HEK293T (cell line): ENCODE data around the gene FNBP1L.

Experiments used
- CTCF ChIA-PET: fragments of 350-600 bp; formaldehyde crosslinking; extraction: SDS; loops from one replicate; lab custom pipeline; 2021; ENCODE audit warnings: antibody characterized with exemption, inconsistent platforms; lab: Yijun Ruan, JAX
- POLR2A ChIA-PET: fragments of 350-600 bp; formaldehyde crosslinking; extraction: SDS; loops from one replicate; lab custom pipeline; 2020; ENCODE audit warnings: antibody characterized with exemption, inconsistent platforms; lab: Yijun Ruan, JAX
- DNase-seq: peaks from one replicate; pipeline ENCODE4 v3.0.0; 2012; ENCODE audit warnings: mixed read lengths; ENCODE audit errors: extremely low spot score
- ARNT ChIP-seq: fragments of 450-650 bp; IDR thresholded peaks from 2 replicates; pipeline ENCODE4 v1.6.1; 2017; ENCODE audit warnings: mild to moderate bottlenecking
- BHLHE40 ChIP-seq: fragments of 450-650 bp; IDR thresholded peaks from 2 replicates; pipeline ENCODE4 v1.6.1; 2016; ENCODE audit warnings: mild to moderate bottlenecking, moderate library complexity, borderline replicate concordance
- CTBP1 ChIP-seq: fragments of 450-650 bp; IDR thresholded peaks from 2 replicates; pipeline ENCODE4 v1.6.1; 2016; ENCODE audit warnings: borderline replicate concordance
- ELF4 ChIP-seq: fragments of 450-650 bp; IDR thresholded peaks from 2 replicates; pipeline ENCODE4 v1.6.1; 2017; ENCODE audit warnings: antibody characterized with exemption
- FOXA1 ChIP-seq: fragments of 450-650 bp; IDR thresholded peaks from 2 replicates; pipeline ENCODE4 v1.6.1; 2016; ENCODE audit warnings: mild to moderate bottlenecking
- FOXK2 ChIP-seq: fragments of 450-650 bp; IDR thresholded peaks from 2 replicates; pipeline ENCODE4 v1.6.1; 2016; ENCODE audit warnings: mild to moderate bottlenecking
- FOXM1 ChIP-seq: fragments of 450-650 bp; IDR thresholded peaks from 2 replicates; pipeline ENCODE4 v1.6.1; 2017; ENCODE audit warnings: mild to moderate bottlenecking, borderline replicate concordance
- HDGF ChIP-seq: fragments of 450-650 bp; IDR thresholded peaks from 2 replicates; pipeline ENCODE4 v1.6.1; 2017; ENCODE audit warnings: antibody characterized with exemption, borderline replicate concordance
- L3MBTL2 ChIP-seq: fragments of 450-650 bp; conservative IDR thresholded peaks from 2 replicates; pipeline ENCODE4 v1.6.1; 2016; ENCODE audit warnings: mild to moderate bottlenecking
- LEF1 ChIP-seq: fragments of 450-650 bp; IDR thresholded peaks from 2 replicates; pipeline ENCODE4 v1.6.1; 2017; ENCODE audit warnings: mild to moderate bottlenecking, borderline replicate concordance
- NFRKB ChIP-seq: fragments of 450-650 bp; IDR thresholded peaks from 2 replicates; pipeline ENCODE4 v1.6.1; 2016; ENCODE audit warnings: mild to moderate bottlenecking, moderate library complexity
- PKNOX1 ChIP-seq: fragments of 450-650 bp; IDR thresholded peaks from 2 replicates; pipeline ENCODE4 v1.6.1; 2016
- SP1 ChIP-seq: fragments of 450-650 bp; IDR thresholded peaks from 2 replicates; pipeline ENCODE4 v1.6.1; 2017
- SUZ12 ChIP-seq: fragments of 450-650 bp; IDR thresholded peaks from 2 replicates; pipeline ENCODE4 v1.6.1; 2016; ENCODE audit warnings: mild to moderate bottlenecking
- TARDBP ChIP-seq: fragments of 450-650 bp; IDR thresholded peaks from 2 replicates; pipeline ENCODE4 v1.6.1; 2016
- ZNF384 ChIP-seq: fragments of 450-650 bp; IDR thresholded peaks from 2 replicates; pipeline ENCODE4 v1.6.1; 2016

The FNBP1L gene

GRCh38 chr1:93518516-93518915 lies 70.6 kb downstream of the FNBP1L start:
- CTCF ChIA-PET = no interaction called here
- no peak for DNase-seq
- POLR2A ChIA-PET = no interaction called here
- TF ChIP-seq FOXK2 (no peak), L3MBTL2 (no peak), ZNF384 (no peak), LEF1 (no peak), NFRKB (no peak), ARNT (no peak), PKNOX1 (no peak), CTBP1 (no peak), HDGF (no peak), TARDBP (no peak), SUZ12 (no peak), ELF4 (no peak)

- DNase-seq = no peak
- CTCF ChIA-PET = no interaction called here
- TF ChIP-seq LEF1 (no peak), L3MBTL2 (no peak), ARNT (no peak), FOXM1 (no peak), SUZ12 (no peak), SP1 (no peak), HDGF (no peak), ELF4 (no peak), FOXK2 (no peak), ZNF384 (no peak), TARDBP (no peak), PKNOX1 (no peak), FOXA1 (no peak), NFRKB (no peak), CTBP1 (no peak), BHLHE40 (no peak)
- POLR2A ChIA-PET = no interaction called here
Observed at GRCh38 chr1:93519199-93519829, 71.4 kb downstream of the FNBP1L start.

DNA sequence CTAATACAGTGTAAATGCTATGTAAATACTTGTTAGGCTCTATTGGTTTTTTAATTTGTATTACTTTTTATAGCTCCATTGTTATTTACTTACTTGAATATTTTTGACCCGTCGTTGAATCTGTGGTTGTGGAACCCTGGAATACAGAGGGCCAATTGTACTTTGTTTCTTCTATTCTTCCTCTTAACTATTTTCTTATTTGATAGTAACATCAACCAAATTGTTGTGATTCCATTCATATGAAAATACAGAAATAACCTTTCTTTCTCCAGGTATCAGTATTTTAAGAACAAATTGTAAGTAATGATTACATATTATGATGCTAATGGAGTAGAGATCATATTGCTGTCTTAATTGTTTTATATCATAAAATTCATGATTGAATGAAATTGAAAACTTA lies 73.7 kb downstream of the FNBP1L start:
- DNase-seq = no peak
- CTCF ChIA-PET = no interaction called here
- TF ChIP-seq SUZ12 (no peak), FOXA1 (no peak), ELF4 (no peak), CTBP1 (no peak), L3MBTL2 (no peak), LEF1 (no peak), PKNOX1 (no peak), TARDBP (no peak), NFRKB (no peak), FOXK2 (no peak), ZNF384 (no peak), BHLHE40 (no peak), HDGF (no peak), SP1 (no peak)
- POLR2A ChIA-PET = no interaction called here

GRCh38 chr1:93522721-93523120 lies 74.8 kb downstream of the FNBP1L start:
- POLR2A ChIA-PET = no interaction called here
- CTCF ChIA-PET = interaction anchor here (0.6 kb wide), 1 partner anchor 219 kb away, joined by 3 read pairs; no protein-coding TSS in a partner anchor
- DNase-seq = no peak
- TF ChIP-seq ZNF384 (no peak), SUZ12 (no peak), PKNOX1 (no peak), FOXM1 (no peak), NFRKB (no peak), ELF4 (no peak)

DNA sequence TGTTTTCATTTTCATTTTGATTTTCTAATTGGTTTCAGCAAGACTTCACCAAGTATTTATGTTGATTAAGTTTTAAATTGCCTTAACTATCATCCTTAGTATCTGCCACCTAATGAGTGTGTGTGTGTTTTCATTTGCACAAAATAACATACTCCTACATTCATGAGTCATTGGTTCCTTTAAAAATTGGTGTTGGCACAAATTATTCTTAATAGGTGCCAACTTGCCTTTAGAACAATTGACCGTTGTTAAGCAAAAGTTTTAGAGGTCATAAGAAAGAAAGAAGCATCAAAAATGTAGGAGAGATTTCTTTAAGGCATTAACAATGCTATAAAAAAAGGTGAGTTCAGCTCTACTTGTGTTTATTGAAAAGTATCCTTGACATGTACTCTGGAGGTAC lies 77.5 kb downstream of the FNBP1L start:
- no peak for DNase-seq
- no peak for TF ChIP-seq ARNT
- TF ChIP-seq FOXK2 = no peak
- no peak for TF ChIP-seq L3MBTL2
- ChIA-PET POLR2A (no interaction called here), CTCF (no interaction called here)

DNA sequence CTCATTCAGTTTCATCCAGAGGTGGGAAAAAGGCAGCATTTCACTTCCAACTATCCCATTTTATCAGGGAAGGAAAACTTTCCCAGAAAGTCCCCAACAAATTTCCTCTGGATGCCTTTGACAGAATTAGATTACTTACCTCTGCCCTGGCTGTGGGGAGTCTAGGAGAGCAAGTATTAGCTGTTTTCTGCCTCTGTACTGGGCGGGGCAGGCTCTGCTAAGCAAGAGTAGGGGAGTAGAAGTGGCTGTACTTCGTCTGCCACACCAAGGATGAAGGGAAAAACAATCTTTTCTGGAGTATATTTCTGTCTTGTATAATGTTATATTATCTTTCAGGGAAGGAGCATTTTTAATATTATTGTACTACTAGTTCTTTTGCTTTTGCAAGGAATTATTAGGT lies 78.5 kb downstream of the FNBP1L start:
- CTCF ChIA-PET = no interaction called here
- POLR2A ChIA-PET = no interaction called here
- TF ChIP-seq FOXM1 = no peak
- no peak for TF ChIP-seq NFRKB
- TF ChIP-seq BHLHE40 = no peak
- no peak for TF ChIP-seq L3MBTL2
- TF ChIP-seq SUZ12 = no peak
- TF ChIP-seq ELF4 = no peak
- TF ChIP-seq CTBP1 = no peak
- no peak for TF ChIP-seq ZNF384
- TF ChIP-seq SP1 = no peak
- no peak for TF ChIP-seq ARNT
- TF ChIP-seq FOXK2 = no peak
- TF ChIP-seq HDGF = no peak
- TF ChIP-seq FOXA1 = no peak
- TF ChIP-seq PKNOX1 = no peak
- DNase-seq = no peak
